KMS-11 (cell line): Measurements from ENCODE around the gene MTMR12.

Experiments used
- H2AFZ ChIP-seq: fragments of 200-600 bp; sonication (generic); 2 replicates; pipeline ENCODE4 v1.6.1; 2016; ENCODE audit warnings: antibody characterized with exemption, mixed run types, low read depth
- H3K27ac ChIP-seq: fragments of 200-600 bp; sonication (generic); 2 replicates; pipeline ENCODE4 v1.6.1; 2016; ENCODE audit warnings: mild to moderate bottlenecking, mixed run types
- H3K27me3 ChIP-seq: fragments of 200-600 bp; sonication (generic); 2 replicates; pipeline ENCODE4 v1.6.1; 2017; ENCODE audit warnings: mild to moderate bottlenecking, low read depth, mixed run types, moderate library complexity; ENCODE audit not compliant: insufficient read depth
- H3K36me3 ChIP-seq: fragments of 200-600 bp; sonication (generic); 2 replicates; pipeline ENCODE4 v1.6.1; 2017; ENCODE audit warnings: mild to moderate bottlenecking, mixed run types; ENCODE audit not compliant: insufficient read depth
- H3K4me1 ChIP-seq: fragments of 200-600 bp; sonication (generic); 2 replicates; pipeline ENCODE4 v1.6.1; 2016; ENCODE audit warnings: mild to moderate bottlenecking, low read depth, mixed run types; ENCODE audit not compliant: poor library complexity, severe bottlenecking
- H3K4me2 ChIP-seq: fragments of 200-600 bp; sonication (generic); 2 replicates; pipeline ENCODE4 v1.7.0; 2016; ENCODE audit warnings: mild to moderate bottlenecking, mixed run types
- H3K4me3 ChIP-seq: fragments of 200-600 bp; sonication (generic); IDR thresholded peaks from 2 replicates; pipeline ENCODE4 v1.6.1; 2017; ENCODE audit warnings: low read depth, low read length, mixed read lengths; ENCODE audit not compliant: insufficient read depth
- H3K79me2 ChIP-seq: fragments of 200-600 bp; sonication (generic); 2 replicates; pipeline ENCODE4 v1.6.1; 2016; ENCODE audit warnings: low read depth, mixed run types; ENCODE audit not compliant: insufficient read depth
- H3K9ac ChIP-seq: fragments of 200-600 bp; sonication (generic); 2 replicates; pipeline ENCODE4 v1.6.1; 2016; ENCODE audit warnings: mild to moderate bottlenecking, mixed run types
- H4K20me1 ChIP-seq: fragments of 200-600 bp; sonication (generic); 2 replicates; pipeline ENCODE4 v1.6.1; 2016; ENCODE audit warnings: mild to moderate bottlenecking, mixed run types; ENCODE audit not compliant: insufficient read depth
- CTCF ChIP-seq: fragments of 200-600 bp; sonication (generic); conservative IDR thresholded peaks from 2 replicates; pipeline ENCODE4 v1.6.1; 2017; ENCODE audit warnings: low read depth, mild to moderate bottlenecking, antibody characterized with exemption, low read length, moderate library complexity, mixed read lengths

The MTMR12 gene

GRCh38 chr5:32277798-32278197, 34.9 kb downstream of the MTMR12 start:
- H4K20me1 ChIP-seq: no peaks in the 10 kb centered on the region
- peaks cover 22% of the 10 kb centered on the region; the same call in 1 of the 2 replicates for H3K79me2 ChIP-seq
- no peaks in the 10 kb centered on the region for H3K27me3 ChIP-seq
- H3K4me1 ChIP-seq: peaks cover 72% of the 10 kb centered on the region
- H3K4me3 ChIP-seq: no peak overlapping the region
- H3K27ac ChIP-seq: peak overlapping the region; percentile 13; the same call in 1 of the 2 replicates
- H3K36me3 ChIP-seq: no peaks in the 10 kb centered on the region
- TF ChIP-seq CTCF: no peak
- H3K4me2 ChIP-seq: peak overlapping the region; percentile 35
- no peak overlapping the region for H2AFZ ChIP-seq
- no peak overlapping the region for H3K9ac ChIP-seq

- Histone ChIP-seq H2AFZ (no peak overlapping the region), H3K79me2 (peaks cover 15% of the 10 kb centered on the region; the same call in 1 of the 2 replicates), H3K4me3 (no peak overlapping the region), H4K20me1 (no peaks in the 10 kb centered on the region), H3K4me2 (peak overlapping the region; percentile 1; the same call in 1 of the 2 replicates), H3K9ac (no peak overlapping the region), H3K27me3 (no peaks in the 10 kb centered on the region), H3K27ac (no peak overlapping the region; the same call in 1 of the 2 replicates), H3K36me3 (no peaks in the 10 kb centered on the region), H3K4me1 (peaks cover 58% of the 10 kb centered on the region)
- TF ChIP-seq CTCF: no peak
These were observed 36.4 kb downstream of the MTMR12 start for GRCh38 chr5:32276173-32276853.

GRCh38 chr5:32275396-32275741, 37.4 kb downstream of the MTMR12 start:
- Histone ChIP-seq H3K27me3 (no peaks in the 10 kb centered on the region), H4K20me1 (no peaks in the 10 kb centered on the region), H3K27ac (no peak overlapping the region), H2AFZ (no peak overlapping the region), H3K79me2 (peaks cover 12% of the 10 kb centered on the region; the same call in 1 of the 2 replicates), H3K4me3 (no peak overlapping the region), H3K36me3 (no peaks in the 10 kb centered on the region), H3K9ac (no peak overlapping the region), H3K4me1 (peaks cover 48% of the 10 kb centered on the region), H3K4me2 (no peak overlapping the region)
- TF ChIP-seq CTCF: no peak

- Histone ChIP-seq H3K4me1 (peaks cover 42% of the 10 kb centered on the region), H3K27me3 (no peaks in the 10 kb centered on the region), H4K20me1 (no peaks in the 10 kb centered on the region), H3K36me3 (no peaks in the 10 kb centered on the region), H3K4me3 (no peak overlapping the region), H3K9ac (no peak overlapping the region), H3K79me2 (peaks cover 12% of the 10 kb centered on the region; the same call in 1 of the 2 replicates), H2AFZ (no peak overlapping the region), H3K27ac (no peak overlapping the region), H3K4me2 (no peak overlapping the region)
- TF ChIP-seq CTCF: no peak
These were observed 38.0 kb downstream of the MTMR12 start for GRCh38 chr5:32274548-32275395.
